Naive thymus-derived CD8-positive, alpha-beta T cell (primary cell): ENCODE data around the gene VPS35L. TPM values are rescaled to one million over a fixed set of nuclear protein-coding genes. Genes with fewer than 3 reads are reported as not detected.
"Not testable (repeated sequence)": the region's sequence is repeated elsewhere in the genome, so short reads cannot be mapped to it uniquely, and the experiment has no call there.

Experiments
- ATAC-seq, 2 donors: fragments of 150-1000 bp; cut with Tn5 transposase in 1 of 2; sonication (Bioruptor Pico), chemical (Tn5 transposase) in 1 of 2; 1 replicate in 1 of 2; 2 replicates in 1 of 2; pipeline ENCODE4 v1.10.0; 2021; ENCODE audit warnings: mild to moderate bottlenecking in 2 of 2, moderate library complexity in 2 of 2
- POLR2A ChIA-PET: fragments of 350-600 bp; sonication (Branson Sonifier 250); formaldehyde crosslinking; loops from one replicate; lab custom pipeline; 2021; ENCODE audit warnings: antibody characterized with exemption; lab: Charles Lee
- DNase-seq, 10 donors: peaks; one replicate each; pipeline versions ENCODE4 v3.0.0 to v3.0.0-alpha.2; 2020 to 2022
- H3K27ac Mint-ChIP-seq, 10 donors: one replicate each; pipeline ENCODE4 v1.8.0; 2020 to 2022; ENCODE audit warnings: mild to moderate bottlenecking in 10 of 10, mixed read lengths in 10 of 10, moderate library complexity in 4 of 10, inconsistent platforms in 1 of 10
- H3K27me3 Mint-ChIP-seq, 5 donors: one replicate each; pipeline ENCODE4 v1.8.0; 2021 to 2022; ENCODE audit warnings: mixed read lengths in 5 of 5
- H3K36me3 Mint-ChIP-seq, 3 donors: one replicate each; pipeline ENCODE4 v1.8.0; 2020 to 2022; ENCODE audit warnings: mixed read lengths in 3 of 3, mild to moderate bottlenecking in 2 of 3, inconsistent platforms in 1 of 3
- H3K4me1 Mint-ChIP-seq, 4 donors: one replicate each; pipeline ENCODE4 v1.8.0; 2021 to 2022; ENCODE audit warnings: mixed read lengths in 4 of 4
- H3K4me3 Mint-ChIP-seq, 10 donors: one replicate each; pipeline ENCODE4 v1.8.0; 2020 to 2022; ENCODE audit warnings: mild to moderate bottlenecking in 10 of 10, mixed read lengths in 10 of 10, moderate library complexity in 6 of 10, inconsistent platforms in 1 of 10
- H3K9me3 Mint-ChIP-seq, 9 donors: one replicate each; pipeline ENCODE4 v1.8.0; 2020 to 2022; ENCODE audit warnings: mixed read lengths in 9 of 9, mild to moderate bottlenecking in 3 of 9, inconsistent platforms in 1 of 9, moderate library complexity in 1 of 9
- polyA plus RNA-seq, 3 donors: library from polyadenylated mRNA; unstranded; fragments of 300-500 nt; fragmentation: Illumina TruSeq; gene quantifications; one replicate each; pipeline ENCODE4 v1.2.3, GENCODE V29; 2021
- total RNA-seq, 8 experiments: library from RNA in 2 of 8; stranded (reverse) in 2 of 8; gene quantifications; one replicate each; pipeline ENCODE4 v1.2.3 and lab custom pipeline; 2021 to 2026

The VPS35L gene
- total and polyA plus RNA-seq, 5 experiments from 2014 or later: 41.6 to 53.7 (median 45.6) TPM

DNA sequence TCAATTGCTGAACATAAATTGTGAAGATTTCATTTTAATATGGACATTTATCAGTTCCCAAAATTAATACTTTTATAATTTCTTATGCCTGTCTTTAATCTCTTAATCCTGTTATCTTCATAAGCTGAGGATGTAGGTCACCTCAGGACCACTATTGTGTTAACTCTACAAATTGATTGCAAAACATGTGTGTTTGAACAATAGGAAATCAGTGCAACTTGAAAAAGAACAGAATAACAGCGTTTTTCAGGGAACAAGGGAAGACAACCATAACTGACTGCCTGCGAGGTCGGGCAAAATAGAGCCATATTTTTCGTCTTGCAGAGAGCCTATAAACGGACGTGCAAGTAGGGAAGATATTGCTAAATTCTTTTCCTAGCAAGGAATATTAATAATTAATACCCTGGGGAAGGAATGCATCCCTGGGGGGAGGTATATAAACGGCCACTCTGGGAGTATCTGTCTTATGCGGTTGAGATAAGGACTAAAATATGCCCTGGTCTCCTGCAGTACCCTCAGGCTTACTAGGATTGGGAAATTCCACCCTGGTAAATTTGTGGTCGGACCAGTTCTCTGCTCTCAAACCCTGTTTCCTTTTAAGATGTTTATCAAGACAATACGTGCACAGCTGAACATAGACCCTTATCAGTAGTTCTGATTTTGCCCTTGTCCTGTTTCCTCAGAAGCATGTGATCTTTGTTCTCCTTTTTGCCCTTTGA is 12.1 kb upstream of the VPS35L start:
- POLR2A ChIA-PET, DNase-seq, H3K27ac Mint-ChIP-seq, H3K9me3 Mint-ChIP-seq, H3K4me1 Mint-ChIP-seq, H3K4me3 Mint-ChIP-seq, H3K27me3 Mint-ChIP-seq, ATAC-seq: not testable (repeated sequence)
- H3K36me3 Mint-ChIP-seq: peaks cover 7 to 64% (median 33%) of the 10 kb centered on the region in 3 donors

- no peaks in the 10 kb centered on the region for H3K4me1 Mint-ChIP-seq
- POLR2A ChIA-PET: no interaction called here
- H3K27me3 Mint-ChIP-seq: no peaks in the 10 kb centered on the region
- ATAC-seq (no peak), DNase-seq (no peak)
- no peak overlapping the region for H3K27ac Mint-ChIP-seq
- peaks cover 7 to 49% (median 18%) of the 10 kb centered on the region in 3 donors for H3K36me3 Mint-ChIP-seq
- H3K4me3 Mint-ChIP-seq: no peak overlapping the region
- peaks cover 0 to 2% (median 0%) of the 10 kb centered on the region in 9 donors for H3K9me3 Mint-ChIP-seq
Measured at GRCh38 chr16:19548144-19548543, 7.4 kb upstream of the VPS35L start.

GRCh38 chr16:19549673-19550072 is 5.8 kb upstream of the VPS35L start:
- Mint-ChIP-seq H3K36me3 (peaks cover 0 to 34% (median 6%) of the 10 kb centered on the region in 3 donors), H3K4me3 (no peak overlapping the region), H3K9me3 (no peaks in the 10 kb centered on the region), H3K27me3 (no peaks in the 10 kb centered on the region), H3K4me1 (peaks cover 0 to 7% (median 2%) of the 10 kb centered on the region in 4 donors), H3K27ac (no peak overlapping the region)
- no peak for DNase-seq
- POLR2A ChIA-PET: no interaction called here
- no peak for ATAC-seq

DNA sequence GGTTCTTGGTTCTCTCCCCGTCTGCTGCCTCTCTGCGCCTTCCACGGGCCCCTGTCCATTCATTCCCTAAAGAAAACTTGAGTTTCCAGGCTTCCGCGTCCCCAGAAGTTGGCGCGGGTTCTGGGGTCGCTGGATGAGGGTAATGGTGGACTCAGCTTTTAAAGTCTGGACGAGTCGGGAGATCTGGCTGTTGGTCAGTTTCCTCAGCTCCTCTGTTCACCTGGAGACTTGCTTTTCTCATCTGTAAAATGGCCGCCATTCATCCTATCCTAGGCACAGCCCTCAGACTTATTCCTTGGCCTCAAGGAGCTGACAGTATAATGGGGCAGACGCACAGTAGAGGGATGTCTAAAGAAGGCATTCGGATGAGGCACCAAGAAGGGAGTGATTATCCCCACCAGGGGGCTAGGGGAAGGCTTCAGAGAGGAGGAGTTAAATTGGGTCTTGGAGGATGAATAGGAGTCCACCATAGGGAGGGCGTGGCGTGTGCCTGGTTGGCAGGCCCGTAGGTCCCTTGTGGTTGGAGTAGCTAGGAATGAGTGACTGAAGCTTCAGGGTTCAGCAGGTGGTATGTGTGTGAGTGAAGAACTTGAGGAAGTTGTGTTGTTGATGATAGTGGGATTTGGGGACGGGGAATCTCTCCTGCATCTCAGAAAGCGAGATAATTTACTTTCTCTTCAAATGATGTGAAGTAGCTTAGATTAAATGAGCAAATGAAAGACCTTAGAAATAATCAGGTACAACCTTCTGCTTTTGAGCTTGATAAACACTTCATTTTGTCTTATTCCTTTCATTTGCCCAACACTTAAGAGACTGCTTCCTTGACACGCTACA is 652 bp downstream of the VPS35L start:
- Mint-ChIP-seq H3K27me3 (no peaks in the 10 kb centered on the region), H3K4me1 (peaks cover 7 to 35% (median 18%) of the 10 kb centered on the region in 4 donors), H3K9me3 (no peaks in the 10 kb centered on the region), H3K27ac (peak overlapping the region; percentile 85 to 98 (median 96)), H3K4me3 (peak overlapping the region; percentile 91 to 99 (median 96)), H3K36me3 (peaks cover 0 to 7% (median 0%) of the 10 kb centered on the region in 3 donors)
- DNase-seq (peak in 3 of 10 donors; percentile 19 to 23 (median 22)), ATAC-seq (no peak)
- POLR2A ChIA-PET: interaction anchor here (0.7 to 3.3 kb wide), 12 partner anchors 27 to 767 kb away, joined by 3 to 33 read pairs (median 4); partner anchors contain the start of genes ARL6IP1, CCP110, COQ7 and GDE1

DNA sequence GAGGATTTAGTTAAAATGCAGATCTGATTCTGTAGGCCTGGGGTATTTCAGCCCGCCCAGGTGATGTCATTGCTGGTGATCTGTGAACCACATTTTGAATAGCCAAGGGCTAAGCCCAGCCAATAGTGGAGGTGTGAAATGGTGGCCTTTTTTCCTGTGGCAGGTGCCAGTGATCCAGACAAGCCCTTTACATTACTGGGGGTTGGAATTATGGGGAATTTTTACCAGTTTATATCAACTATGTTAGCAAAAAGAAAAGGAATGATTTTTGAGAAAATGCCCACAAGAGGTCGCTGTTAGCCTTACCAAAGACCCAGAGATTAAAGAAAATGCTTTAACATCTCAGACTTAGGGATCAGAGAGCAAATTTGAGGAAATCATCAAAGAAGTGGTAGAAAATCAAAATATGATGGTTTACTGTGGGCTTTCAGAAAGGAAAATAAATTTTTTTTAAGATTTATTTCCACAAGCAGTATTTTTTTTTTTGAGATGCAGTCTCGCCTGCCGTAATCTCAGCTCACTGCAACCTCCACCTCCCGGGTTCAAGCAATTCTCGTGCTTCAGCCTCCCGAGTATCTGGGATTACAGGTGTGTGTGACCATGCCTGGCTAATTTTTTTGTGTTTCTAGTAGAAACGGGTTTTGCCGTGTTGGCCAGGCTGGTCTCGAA is 3.9 kb downstream of the VPS35L start:
- peaks cover 9 to 31% (median 23%) of the 10 kb centered on the region in 4 donors for H3K4me1 Mint-ChIP-seq
- peak in 7 of 10 donors; percentile 17 to 59 (median 32) for DNase-seq
- peaks cover 0 to 5% (median 0%) of the 10 kb centered on the region in 9 donors for H3K9me3 Mint-ChIP-seq
- H3K27me3 Mint-ChIP-seq: no peaks in the 10 kb centered on the region
- no peak overlapping the region for H3K27ac Mint-ChIP-seq
- peak overlapping the region in 1 of 10 donors; percentile 39 for H3K4me3 Mint-ChIP-seq
- POLR2A ChIA-PET: interaction anchor here (0.7 to 1.6 kb wide), 2 partner anchors 327 to 334 kb away, joined by 3 to 8 read pairs; no protein-coding TSS in a partner anchor
- no peak for ATAC-seq
- peaks cover 0 to 7% (median 5%) of the 10 kb centered on the region in 3 donors for H3K36me3 Mint-ChIP-seq

- peaks cover 3 to 11% (median 5%) of the 10 kb centered on the region in 3 donors for H3K36me3 Mint-ChIP-seq
- H3K9me3 Mint-ChIP-seq: peaks cover 0 to 5% (median 0%) of the 10 kb centered on the region in 9 donors
- H3K4me3 Mint-ChIP-seq: no peak overlapping the region
- peaks cover 9 to 26% (median 21%) of the 10 kb centered on the region in 4 donors for H3K4me1 Mint-ChIP-seq
- H3K27ac Mint-ChIP-seq: no peak overlapping the region
- POLR2A ChIA-PET: interaction anchor here (0.7 kb wide), 1 partner anchor 334 kb away, joined by 3 read pairs; no protein-coding TSS in a partner anchor
- H3K27me3 Mint-ChIP-seq: no peaks in the 10 kb centered on the region
- DNase-seq (no peak), ATAC-seq (no peak)
Measured at GRCh38 chr16:19560078-19560477, 4.6 kb downstream of the VPS35L start.

DNA sequence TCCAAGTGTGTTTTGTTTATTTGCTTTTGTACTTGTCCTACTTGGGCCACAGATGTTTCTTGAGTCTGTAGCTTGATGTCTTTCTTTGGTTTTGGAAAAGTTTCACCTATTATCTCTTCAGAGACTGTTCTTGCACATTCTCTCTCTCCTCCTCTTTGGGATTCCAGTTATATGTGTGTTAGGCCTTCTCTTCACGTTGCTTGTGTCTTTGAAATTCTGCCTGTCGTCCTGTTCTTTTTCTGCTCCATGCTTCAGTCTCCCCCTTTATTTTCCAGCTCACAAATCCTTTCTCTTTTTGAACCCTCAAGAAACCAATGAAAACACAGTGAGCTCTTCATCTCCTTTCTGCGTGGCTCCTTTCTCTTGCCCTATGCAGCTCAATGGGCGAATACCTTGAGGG is 7.9 kb downstream of the VPS35L start:
- no peak for DNase-seq
- Mint-ChIP-seq H3K36me3 (peaks cover 9 to 44% (median 15%) of the 10 kb centered on the region in 3 donors), H3K4me1 (peaks cover 4 to 10% (median 7%) of the 10 kb centered on the region in 4 donors), H3K27me3 (no peaks in the 10 kb centered on the region), H3K4me3 (no peak overlapping the region), H3K9me3 (peaks cover 0 to 5% (median 0%) of the 10 kb centered on the region in 9 donors), H3K27ac (peak overlapping the region in 2 of 10 donors; percentile 5 to 19)
- ATAC-seq: no peak
- POLR2A ChIA-PET: no interaction called here

- peaks cover 13 to 68% (median 19%) of the 10 kb centered on the region in 3 donors for H3K36me3 Mint-ChIP-seq
- H3K27ac Mint-ChIP-seq: no peak overlapping the region
- ATAC-seq (no peak), DNase-seq (no peak)
- no peaks in the 10 kb centered on the region for H3K27me3 Mint-ChIP-seq
- peaks cover 2 to 6% (median 4%) of the 10 kb centered on the region in 4 donors for H3K4me1 Mint-ChIP-seq
- no peak overlapping the region for H3K4me3 Mint-ChIP-seq
- POLR2A ChIA-PET: no interaction called here
- H3K9me3 Mint-ChIP-seq: peaks cover 0 to 5% (median 0%) of the 10 kb centered on the region in 9 donors
Measured at GRCh38 chr16:19566362-19566761, 10.9 kb downstream of the VPS35L start.

DNA sequence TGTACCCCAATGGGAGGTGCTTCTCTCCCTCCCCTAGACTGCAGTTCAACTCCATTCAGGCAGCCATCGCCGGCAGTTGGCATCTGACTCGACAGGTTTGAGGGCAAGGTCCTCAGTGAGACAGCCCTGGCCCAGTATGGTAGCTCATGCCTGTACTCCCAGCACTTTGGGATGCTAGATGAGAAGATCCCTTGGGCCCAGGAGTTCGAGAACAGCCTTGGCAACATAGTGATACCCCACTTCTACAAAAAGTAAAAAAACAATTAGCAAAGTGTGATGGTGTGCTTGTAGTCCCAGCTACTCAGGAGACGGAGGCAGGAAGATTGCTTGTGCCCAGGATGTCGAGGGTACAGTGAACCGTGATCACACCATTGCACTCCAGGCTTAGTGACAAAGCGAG is 12.1 kb downstream of the VPS35L start:
- DNase-seq (no peak), ATAC-seq (no peak)
- Mint-ChIP-seq H3K36me3 (peaks cover 13 to 77% (median 19%) of the 10 kb centered on the region in 3 donors), H3K27me3 (no peaks in the 10 kb centered on the region), H3K4me3 (no peak overlapping the region), H3K4me1 (peaks cover 0 to 2% (median 1%) of the 10 kb centered on the region in 4 donors), H3K9me3 (peaks cover 0 to 5% (median 0%) of the 10 kb centered on the region in 9 donors), H3K27ac (no peak overlapping the region)
- POLR2A ChIA-PET: no interaction called here

DNA sequence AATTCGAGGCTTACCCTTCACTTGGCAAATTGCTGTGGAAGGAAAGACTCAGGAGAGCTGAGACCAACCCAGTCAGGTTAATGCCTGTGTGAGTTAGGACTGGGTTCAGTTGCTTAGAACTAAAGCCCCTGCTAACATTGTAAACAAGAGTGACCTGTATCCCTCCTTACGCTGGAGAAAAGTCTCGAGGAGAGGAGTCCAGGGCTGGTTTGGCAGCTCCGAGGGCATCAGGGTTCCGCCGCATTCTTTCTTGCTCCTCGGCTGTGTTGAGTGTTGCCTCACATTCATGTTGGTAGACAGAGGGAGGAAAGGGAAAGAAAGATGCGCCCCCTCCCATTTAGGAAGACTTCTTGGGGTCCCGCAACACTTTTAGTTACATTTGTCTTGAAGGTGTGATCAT is 18.5 kb downstream of the VPS35L start:
- DNase-seq (no peak), ATAC-seq (no peak)
- POLR2A ChIA-PET: no interaction called here
- Mint-ChIP-seq H3K9me3 (peaks cover 0 to 2% (median 0%) of the 10 kb centered on the region in 9 donors), H3K36me3 (peaks cover 26 to 86% (median 45%) of the 10 kb centered on the region in 3 donors), H3K27me3 (no peaks in the 10 kb centered on the region), H3K27ac (no peak overlapping the region), H3K4me1 (peaks cover 0 to 2% (median 0%) of the 10 kb centered on the region in 4 donors), H3K4me3 (no peak overlapping the region)

- H3K4me1 Mint-ChIP-seq: peaks cover 0 to 2% (median 0%) of the 10 kb centered on the region in 4 donors
- DNase-seq (no peak), ATAC-seq (no peak)
- H3K36me3 Mint-ChIP-seq: peaks cover 26 to 86% (median 49%) of the 10 kb centered on the region in 3 donors
- no peaks in the 10 kb centered on the region for H3K27me3 Mint-ChIP-seq
- H3K4me3 Mint-ChIP-seq: no peak overlapping the region
- no peak overlapping the region for H3K27ac Mint-ChIP-seq
- POLR2A ChIA-PET: no interaction called here
- H3K9me3 Mint-ChIP-seq: peaks cover 0 to 2% (median 0%) of the 10 kb centered on the region in 9 donors
Measured at GRCh38 chr16:19574615-19575014, 19.1 kb downstream of the VPS35L start.

- Mint-ChIP-seq H3K36me3 (peaks cover 36 to 93% (median 70%) of the 10 kb centered on the region in 3 donors), H3K4me3 (no peak overlapping the region), H3K9me3 (peaks cover 0 to 7% (median 0%) of the 10 kb centered on the region in 9 donors), H3K4me1 (peaks cover 0 to 2% (median 0%) of the 10 kb centered on the region in 4 donors), H3K27ac (peak overlapping the region in 1 of 10 donors; percentile 5), H3K27me3 (no peaks in the 10 kb centered on the region)
- DNase-seq (no peak), ATAC-seq (no peak)
- POLR2A ChIA-PET: no interaction called here
Measured at GRCh38 chr16:19578378-19578971, 23.0 kb downstream of the VPS35L start.
